GM21447 (cell line): ENCODE data around the gene FAM180B.

ENCODE experiments used
- ATAC-seq: cut with Tn5 transposase; IDR thresholded peaks from one replicate; pipeline ENCODE4 v1.9.1; 2021; ENCODE audit not compliant: unreplicated experiment

FAM180B gene

GRCh38 chr11:47566149-47566698 is 20.3 kb upstream of the FAM180B start:
- no peak for ATAC-seq

GRCh38 chr11:47569646-47570045 is 16.8 kb upstream of the FAM180B start:
- ATAC-seq = no peak

GRCh38 chr11:47570651-47571356 is 15.7 kb upstream of the FAM180B start:
- ATAC-seq = no peak

GRCh38 chr11:47571357-47571729 is 15.1 kb upstream of the FAM180B start:
- ATAC-seq = no peak

- ATAC-seq = no peak
These were observed 14.6 kb upstream of the FAM180B start for GRCh38 chr11:47571895-47572294.

GRCh38 chr11:47572715-47573255 is 13.7 kb upstream of the FAM180B start:
- ATAC-seq = no peak

GRCh38 chr11:47573321-47573720 is 13.2 kb upstream of the FAM180B start:
- ATAC-seq = no peak

- no peak for ATAC-seq
These were observed 8.9 kb upstream of the FAM180B start for GRCh38 chr11:47577460-47578041.

- ATAC-seq = peak; percentile 91
These were observed 7.7 kb upstream of the FAM180B start, which contains the start of the genes KBTBD4 and NDUFS3 for GRCh38 chr11:47578524-47579494. Gene KBTBD4, minus strand, starts transcription at chr11:47578970. Its CDS starts 19 bp downstream, at chr11:47578951. Gene NDUFS3, plus strand, starts transcription at chr11:47579074. Its CDS starts 18 bp downstream, at chr11:47579092.

GRCh38 chr11:47583844-47584243 is 2.6 kb upstream of the FAM180B start:
- ATAC-seq = no peak

GRCh38 chr11:47587039-47587716 is 700 bp downstream of the FAM180B start:
- ATAC-seq = no peak

- no peak for ATAC-seq
These were observed 1.3 kb downstream of the FAM180B start for GRCh38 chr11:47587723-47588326.

GRCh38 chr11:47589118-47589517 is 2.6 kb downstream of the FAM180B start:
- ATAC-seq = no peak

GRCh38 chr11:47589584-47589976 is 3.1 kb downstream of the FAM180B start:
- ATAC-seq = no peak

GRCh38 chr11:47589977-47590861 is 3.7 kb downstream of the FAM180B start:
- ATAC-seq = no peak

GRCh38 chr11:47591764-47592163 is 5.3 kb downstream of the FAM180B start:
- ATAC-seq = no peak

GRCh38 chr11:47592251-47592650 is 5.8 kb downstream of the FAM180B start:
- ATAC-seq = no peak

GRCh38 chr11:47592970-47593369 is 6.5 kb downstream of the FAM180B start:
- ATAC-seq = no peak

- ATAC-seq = no peak
These were observed 7.0 kb downstream of the FAM180B start for GRCh38 chr11:47593492-47593933.
